HG02870 (cell line): ENCODE results near the gene HIVEP2.
"Not testable (repeated sequence)": the region's sequence is repeated elsewhere in the genome, so short reads cannot be mapped to it uniquely, and the experiment has no call there.

ENCODE experiments used
- ATAC-seq: cut with Tn5 transposase; IDR thresholded peaks from one replicate; pipeline ENCODE4 v1.9.1; 2021; ENCODE audit warnings: mild to moderate bottlenecking, moderate library complexity; ENCODE audit not compliant: unreplicated experiment

The HIVEP2 gene

GRCh38 chr6:142945049-142945445 lies at the start of gene HIVEP2:
Gene HIVEP2 (minus strand): TSS chr6:142945176. CDS start chr6:142774738, 170,438 bp downstream.
- ATAC-seq, result peak; percentile 23

GRCh38 chr6:142993977-142994376 lies 49.0 kb upstream of the HIVEP2 start:
- no peak for ATAC-seq

- ATAC-seq, result no peak
Observed at GRCh38 chr6:142987490-142987889, 42.5 kb upstream of the HIVEP2 start.

- no peak for ATAC-seq
Observed at GRCh38 chr6:142985281-142985680, 40.3 kb upstream of the HIVEP2 start.

- no peak for ATAC-seq
Observed at GRCh38 chr6:142984386-142984785, 39.4 kb upstream of the HIVEP2 start.

- no peak for ATAC-seq
Observed at GRCh38 chr6:142975365-142975764, 30.4 kb upstream of the HIVEP2 start.

- ATAC-seq, result not testable (repeated sequence)
Observed at GRCh38 chr6:142970941-142971340, 26.0 kb upstream of the HIVEP2 start.

- no peak for ATAC-seq
Observed at GRCh38 chr6:142968601-142969000, 23.6 kb upstream of the HIVEP2 start.

GRCh38 chr6:142966294-142966693 lies 21.3 kb upstream of the HIVEP2 start:
- ATAC-seq, result peak; percentile 65

GRCh38 chr6:142965164-142965563 lies 20.2 kb upstream of the HIVEP2 start:
- ATAC-seq, result no peak

GRCh38 chr6:142960098-142960497 lies 15.1 kb upstream of the HIVEP2 start:
- no peak for ATAC-seq

- no peak for ATAC-seq
Observed at GRCh38 chr6:142958343-142958742, 13.4 kb upstream of the HIVEP2 start.

- no peak for ATAC-seq
Observed at GRCh38 chr6:142956726-142957125, 11.8 kb upstream of the HIVEP2 start.

- ATAC-seq, result no peak
Observed at GRCh38 chr6:142954844-142955243, 9.9 kb upstream of the HIVEP2 start.

- ATAC-seq, result no peak
Observed at GRCh38 chr6:142953373-142954273, 8.6 kb upstream of the HIVEP2 start.

GRCh38 chr6:142952614-142953013 lies 7.6 kb upstream of the HIVEP2 start:
- ATAC-seq, result peak; percentile 75

GRCh38 chr6:142950291-142950690 lies 5.3 kb upstream of the HIVEP2 start:
- ATAC-seq, result no peak

- ATAC-seq, result peak; percentile 30
Observed at GRCh38 chr6:142947714-142948480, 2.9 kb upstream of the HIVEP2 start.

GRCh38 chr6:142946924-142947713 lies 2.1 kb upstream of the HIVEP2 start:
- ATAC-seq, result peak; percentile 48

GRCh38 chr6:142946181-142946923 lies 1.4 kb upstream of the HIVEP2 start:
- peak; percentile 27 for ATAC-seq
